ENCODE measurements around the gene SEZ6.
A peak's percentile ranks its signal among the peaks of the same experiment; 100 is the strongest.
"Not testable (repeated sequence)": the region's sequence is repeated elsewhere in the genome, so short reads cannot be mapped to it uniquely, and the experiment has no call there.

SEZ6 gene

GRCh38 chr17:28951991-28952975 lies 53.5 kb downstream of the SEZ6 start:
- DNase-seq = peak; percentile 98

DNA sequence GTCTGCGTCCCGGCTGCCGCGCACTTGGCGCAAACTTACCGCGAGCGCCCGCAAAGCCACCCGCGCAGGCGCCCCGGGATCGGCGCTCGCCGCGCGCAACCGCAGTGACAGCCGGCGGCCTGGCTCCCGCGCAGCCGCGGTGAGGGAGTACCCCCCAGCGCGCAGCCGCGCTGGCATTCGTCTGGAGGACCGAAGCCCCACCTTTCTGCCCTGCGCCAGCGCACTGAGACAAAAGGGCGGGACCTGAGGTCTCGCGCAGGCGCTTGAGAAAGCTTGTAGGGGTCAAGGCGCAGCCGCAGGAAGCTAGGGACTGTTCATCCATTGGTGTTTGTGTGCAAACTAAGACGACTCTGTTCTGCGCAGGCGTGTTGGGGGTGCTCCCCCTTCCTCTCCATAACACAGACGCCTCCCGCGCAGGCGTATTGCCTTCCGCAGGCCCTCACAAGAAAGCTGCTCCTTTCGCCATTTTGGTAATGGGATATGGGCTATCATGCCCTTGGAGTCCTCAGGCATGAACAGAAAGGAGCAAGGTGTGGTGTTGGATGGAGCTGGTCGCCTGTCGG lies 54.3 kb downstream of the SEZ6 start, which contains the start of gene PHF12:
Gene PHF12 (minus strand): TSS at position 91 of the 563 bp plus-strand sequence. CDS start 558 bp downstream, outside the sequence.
- peak; percentile 98 for DNase-seq

GRCh38 chr17:28950752-28951427 lies 54.9 kb downstream of the SEZ6 start:
- no peak for DNase-seq

- DNase-seq = no peak
Measured at GRCh38 chr17:28950017-28950751, 55.6 kb downstream of the SEZ6 start.

GRCh38 chr17:28949185-28950016 lies 56.4 kb downstream of the SEZ6 start:
- no peak for DNase-seq

DNA sequence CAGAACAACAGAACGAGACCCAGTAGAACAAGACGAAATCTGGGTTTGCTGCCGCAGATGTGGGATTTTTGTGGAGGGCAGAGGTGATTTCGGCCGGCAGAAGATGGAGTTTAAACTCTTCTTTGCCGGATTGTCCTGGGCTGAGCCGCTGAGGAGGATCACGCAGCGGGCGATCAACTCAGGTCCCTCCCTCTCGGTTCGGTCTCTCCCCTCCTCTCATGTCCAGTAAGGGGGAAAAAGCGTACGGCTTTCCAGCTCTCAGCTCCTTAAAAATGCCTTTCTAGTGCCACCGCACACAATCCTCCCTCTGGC lies 57.0 kb downstream of the SEZ6 start:
- DNase-seq = no peak

DNA sequence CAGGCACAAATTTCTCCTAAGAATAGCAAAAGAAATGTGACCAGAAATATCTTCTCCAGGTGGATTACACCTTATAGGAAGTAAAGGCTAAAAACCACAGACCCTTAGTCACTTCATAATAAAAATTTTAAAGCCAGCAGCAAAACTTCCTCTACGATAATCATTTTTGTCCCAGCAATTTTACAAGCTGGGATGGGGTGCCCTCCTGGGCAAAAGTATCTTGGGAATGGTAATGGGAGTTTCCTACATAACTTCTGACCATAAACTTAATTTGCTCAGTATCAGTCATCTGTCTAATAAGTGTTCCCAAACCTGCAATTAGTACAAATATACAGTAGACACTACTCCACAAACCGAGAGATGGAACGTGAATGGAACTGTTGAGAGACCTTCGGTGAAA lies 57.5 kb downstream of the SEZ6 start:
- no peak for DNase-seq

- no peak for DNase-seq
Measured at GRCh38 chr17:28947639-28948038, 58.2 kb downstream of the SEZ6 start.

DNA sequence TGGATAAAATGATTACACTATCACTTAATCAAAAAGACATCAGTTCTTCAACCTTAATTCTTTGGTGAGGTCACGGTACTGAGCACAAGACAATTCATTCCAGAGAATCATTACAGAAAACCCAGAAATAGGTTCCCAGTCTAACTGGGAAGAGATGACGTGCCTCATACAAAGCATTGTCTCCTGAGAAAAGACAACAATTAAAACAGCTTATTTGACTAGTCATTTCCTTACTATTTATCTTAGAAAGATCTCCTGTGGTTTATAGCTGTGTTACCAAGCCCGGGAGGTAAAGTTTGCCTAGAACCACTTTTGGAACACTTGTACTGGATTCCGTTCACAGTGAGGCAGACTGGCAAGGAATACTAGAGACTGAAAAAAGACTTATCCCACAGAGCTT lies 59.6 kb downstream of the SEZ6 start:
- DNase-seq = no peak

GRCh38 chr17:28944862-28945741 lies 60.7 kb downstream of the SEZ6 start:
- DNase-seq = no peak

DNA sequence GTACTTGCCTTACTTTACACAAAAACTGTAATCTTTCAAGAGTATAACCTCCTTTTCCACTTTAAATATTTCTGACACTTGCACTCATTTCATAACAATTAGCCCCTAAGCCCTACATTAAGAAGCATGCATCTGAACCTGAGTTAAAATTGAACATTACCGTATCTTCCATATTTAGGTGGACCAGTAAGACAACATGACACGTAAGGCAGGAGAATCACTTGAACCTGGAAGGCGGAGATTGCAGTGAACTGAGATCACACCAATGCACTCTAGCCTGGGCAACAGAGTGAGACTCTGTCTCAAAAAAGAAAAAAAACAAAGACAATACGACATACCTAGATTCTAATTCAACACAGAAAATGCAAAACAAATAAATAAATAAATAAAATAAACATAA lies 61.5 kb downstream of the SEZ6 start:
- DNase-seq = no peak

- no peak for DNase-seq
Measured at GRCh38 chr17:28942925-28943324, 62.9 kb downstream of the SEZ6 start.

DNA sequence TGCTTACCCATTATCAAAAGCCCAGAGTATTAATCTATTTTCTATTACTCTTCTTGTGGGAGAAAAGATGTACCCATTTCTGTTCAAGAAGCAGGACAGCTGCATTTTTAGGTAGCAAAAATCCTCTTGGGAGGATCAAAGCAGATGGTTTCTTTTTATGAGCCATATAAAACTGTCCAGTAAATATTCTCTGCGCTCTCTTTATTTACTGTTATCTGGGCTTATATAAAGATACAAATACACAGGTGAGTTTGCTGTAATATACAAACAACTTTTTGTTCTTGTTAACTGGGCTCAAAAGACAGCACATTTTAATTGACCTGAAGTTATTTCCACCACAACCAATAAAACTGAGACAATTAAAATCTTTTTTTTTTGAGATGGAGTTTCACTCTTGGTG lies 64.6 kb downstream of the SEZ6 start:
- DNase-seq = no peak

DNA sequence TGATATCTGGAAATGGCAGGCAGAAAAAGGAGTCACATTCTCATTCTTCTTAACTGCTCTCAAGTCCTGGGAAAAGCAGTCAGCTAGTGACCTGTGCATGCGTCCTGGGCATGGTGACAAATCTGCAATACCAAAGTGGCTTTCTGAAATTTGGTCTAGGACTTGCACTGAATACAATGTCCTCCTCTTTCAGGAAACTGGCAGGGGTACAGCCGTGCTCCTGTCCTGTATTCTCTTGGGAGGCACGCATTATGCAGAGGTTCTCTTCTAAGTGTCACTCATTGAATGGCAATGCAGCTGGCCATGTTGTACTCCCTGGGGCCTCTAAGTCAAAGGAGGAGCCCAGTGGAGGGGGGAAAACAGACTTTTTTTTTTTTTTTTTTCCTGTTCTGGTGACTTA lies 65.2 kb downstream of the SEZ6 start:
- no peak for DNase-seq

DNA sequence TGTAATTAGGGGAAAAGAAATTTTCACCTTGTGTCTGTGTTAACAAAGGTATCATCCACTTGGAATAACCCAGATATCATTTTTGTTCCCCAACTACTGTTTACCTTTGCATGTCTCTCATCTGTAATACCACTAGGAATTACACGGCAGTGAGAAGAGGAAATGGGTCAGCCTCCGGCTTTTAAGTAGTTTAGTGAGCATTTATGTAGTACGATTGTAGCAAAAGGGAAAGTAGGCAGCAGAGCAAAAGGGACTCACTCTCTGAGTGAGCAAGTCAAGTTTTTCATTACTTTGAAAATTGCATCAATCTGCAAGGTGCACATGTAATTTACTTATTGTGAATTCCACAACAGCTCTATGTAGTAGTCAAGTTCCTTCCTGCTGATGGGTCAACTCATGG lies 65.7 kb downstream of the SEZ6 start:
- no peak for DNase-seq

DNA sequence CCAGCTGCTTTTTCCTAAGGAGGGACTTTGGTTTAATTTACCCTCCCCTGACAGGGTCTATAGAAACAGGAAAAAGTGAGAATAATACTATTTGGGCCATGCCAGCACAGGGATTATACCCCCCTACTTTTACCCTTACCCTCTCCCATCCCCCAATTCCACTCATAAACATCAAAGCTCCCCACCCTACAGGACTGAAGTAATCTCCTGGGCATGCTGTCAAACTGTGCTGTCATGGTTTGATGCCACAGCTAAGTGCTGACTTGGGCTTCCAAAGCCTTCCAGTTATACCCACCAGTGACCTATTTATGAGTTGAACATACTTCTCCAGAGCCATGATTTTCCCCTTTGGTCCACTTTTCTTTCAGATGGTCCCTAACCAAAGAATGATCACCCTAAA lies 67.3 kb downstream of the SEZ6 start:
- DNase-seq = no peak

DNA sequence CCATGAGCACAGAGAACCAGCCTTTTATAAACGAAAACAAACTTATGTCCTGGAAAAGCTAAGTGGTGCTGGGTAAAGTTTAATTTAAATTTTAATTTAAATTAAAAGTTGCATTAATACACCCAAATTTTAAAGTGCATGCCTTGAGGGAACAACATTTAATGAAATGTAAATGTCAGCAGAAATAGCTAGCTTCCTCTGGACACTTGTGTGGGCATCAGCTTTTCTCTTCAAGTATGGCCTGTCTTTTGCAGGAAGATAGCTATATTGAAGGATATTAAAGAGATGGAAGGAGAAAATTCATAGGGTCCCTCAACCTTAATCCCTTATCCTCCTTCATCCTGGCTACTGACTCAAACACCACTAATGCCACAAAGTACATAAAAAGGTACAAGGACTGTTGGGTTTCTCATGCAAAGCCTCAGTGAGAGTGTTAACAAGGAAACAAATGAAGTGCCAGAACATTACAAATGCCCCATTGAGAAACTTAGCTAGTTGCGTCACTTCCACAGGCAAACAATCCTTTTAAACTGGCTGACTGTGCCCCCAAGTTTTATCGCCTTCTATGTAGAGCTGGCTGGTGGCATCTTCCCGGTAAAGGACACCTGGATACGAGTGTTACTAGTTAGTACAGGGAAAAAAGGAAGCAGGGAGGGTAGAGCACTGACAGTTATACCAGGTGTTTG lies 68.6 kb downstream of the SEZ6 start:
- no peak for DNase-seq

GRCh38 chr17:28935744-28936460 lies 69.9 kb downstream of the SEZ6 start:
- DNase-seq = no peak

- not testable (repeated sequence) for DNase-seq
Measured at GRCh38 chr17:28934508-28934907, 71.3 kb downstream of the SEZ6 start.

GRCh38 chr17:28929787-28930186 lies 76.0 kb downstream of the SEZ6 start:
- DNase-seq = no peak
